ENCODE data around the gene HNMT.

HNMT gene

GRCh38 chr2:137950238-137950637 is 14.0 kb upstream of the HNMT start:
- ATAC-seq (ENCODE audit: low read depth) (no peak), DNase-seq (ENCODE audit: low spot score) (no peak)
- Histone ChIP-seq H3K4me3 (ENCODE audit: severe bottlenecking) (no peak overlapping the region), H3K27ac (ENCODE audit: poor library complexity, severe bottlenecking) (no peak overlapping the region), H3K4me1 (ENCODE audit: insufficient read depth, poor library complexity, severe bottlenecking) (peaks cover 4% of the 10 kb centered on the region), H3K27me3 (ENCODE audit: insufficient read depth, poor library complexity, severe bottlenecking) (no peaks in the 10 kb centered on the region), H3K9me3 (ENCODE audit: severe bottlenecking) (no peaks in the 10 kb centered on the region), H3K36me3 (ENCODE audit: low read depth) (no peaks in the 10 kb centered on the region)
- no peak for TF ChIP-seq CTCF (IDR thresholded peaks at IDR 0.05; ENCODE audit: poor library complexity, severe bottlenecking)

- peaks cover 4% of the 10 kb centered on the region for H3K4me1 ChIP-seq (ENCODE audit: insufficient read depth, poor library complexity, severe bottlenecking)
- H3K27ac ChIP-seq (ENCODE audit: poor library complexity, severe bottlenecking): no peak overlapping the region
- no peak for TF ChIP-seq CTCF (IDR thresholded peaks at IDR 0.05; ENCODE audit: poor library complexity, severe bottlenecking)
- no peaks in the 10 kb centered on the region for H3K36me3 ChIP-seq (ENCODE audit: low read depth)
- ATAC-seq (ENCODE audit: low read depth) (0 out of 3 replicates have a peak, but pooled peaks have one; percentile 33), DNase-seq (ENCODE audit: low spot score) (no peak)
- no peaks in the 10 kb centered on the region for H3K9me3 ChIP-seq (ENCODE audit: severe bottlenecking)
- no peak overlapping the region for H3K4me3 ChIP-seq (ENCODE audit: severe bottlenecking)
- no peaks in the 10 kb centered on the region for H3K27me3 ChIP-seq (ENCODE audit: insufficient read depth, poor library complexity, severe bottlenecking)
These were observed 12.7 kb upstream of the HNMT start for GRCh38 chr2:137951586-137951985.

- ATAC-seq (ENCODE audit: low read depth) (no peak), DNase-seq (ENCODE audit: low spot score) (no peak)
- Histone ChIP-seq H3K27me3 (ENCODE audit: insufficient read depth, poor library complexity, severe bottlenecking) (no peaks in the 10 kb centered on the region), H3K36me3 (ENCODE audit: low read depth) (no peaks in the 10 kb centered on the region), H3K9me3 (ENCODE audit: severe bottlenecking) (no peaks in the 10 kb centered on the region), H3K27ac (ENCODE audit: poor library complexity, severe bottlenecking) (no peak overlapping the region), H3K4me1 (ENCODE audit: insufficient read depth, poor library complexity, severe bottlenecking) (peaks cover 8% of the 10 kb centered on the region), H3K4me3 (ENCODE audit: severe bottlenecking) (no peak overlapping the region)
- no peak for TF ChIP-seq CTCF (IDR thresholded peaks at IDR 0.05; ENCODE audit: poor library complexity, severe bottlenecking)
These were observed 11.6 kb upstream of the HNMT start for GRCh38 chr2:137952586-137953129.

GRCh38 chr2:137955536-137955935 is 8.7 kb upstream of the HNMT start:
- DNase-seq (ENCODE audit: low spot score): no peak
- no peak overlapping the region for H3K27ac ChIP-seq (ENCODE audit: poor library complexity, severe bottlenecking)
- no peak overlapping the region for H3K4me3 ChIP-seq (ENCODE audit: severe bottlenecking)
- no peak for ATAC-seq (ENCODE audit: low read depth)
- H3K4me1 ChIP-seq (ENCODE audit: insufficient read depth, poor library complexity, severe bottlenecking): peaks cover 8% of the 10 kb centered on the region
- TF ChIP-seq CTCF (IDR thresholded peaks at IDR 0.05; ENCODE audit: poor library complexity, severe bottlenecking): no peak
- no peaks in the 10 kb centered on the region for H3K9me3 ChIP-seq (ENCODE audit: severe bottlenecking)
- no peaks in the 10 kb centered on the region for H3K36me3 ChIP-seq (ENCODE audit: low read depth)
- no peaks in the 10 kb centered on the region for H3K27me3 ChIP-seq (ENCODE audit: insufficient read depth, poor library complexity, severe bottlenecking)

- Histone ChIP-seq H3K27me3 (ENCODE audit: insufficient read depth, poor library complexity, severe bottlenecking) (no peaks in the 10 kb centered on the region), H3K27ac (ENCODE audit: poor library complexity, severe bottlenecking) (no peak overlapping the region), H3K4me1 (ENCODE audit: insufficient read depth, poor library complexity, severe bottlenecking) (peaks cover 8% of the 10 kb centered on the region), H3K9me3 (ENCODE audit: severe bottlenecking) (no peaks in the 10 kb centered on the region), H3K36me3 (ENCODE audit: low read depth) (no peaks in the 10 kb centered on the region), H3K4me3 (ENCODE audit: severe bottlenecking) (no peak overlapping the region)
- no peak for DNase-seq (ENCODE audit: low spot score)
- ATAC-seq (ENCODE audit: low read depth): peak; percentile 64
- no peak for TF ChIP-seq CTCF (IDR thresholded peaks at IDR 0.05; ENCODE audit: poor library complexity, severe bottlenecking)
These were observed 7.2 kb upstream of the HNMT start for GRCh38 chr2:137957033-137957432.

All from RWPE2 (cell line).